Peyer's patch (tissue), 4 donors: ENCODE measurements around the gene C5orf52. TPM values are rescaled to one million over a fixed set of nuclear protein-coding genes. Genes with fewer than 3 reads are reported as not detected.
"Not testable (repeated sequence)": the region's sequence is repeated elsewhere in the genome, so short reads cannot be mapped to it uniquely, and the experiment has no call there.

Source experiments
- DNase-seq, 3 donors: peaks; one replicate each; pipeline ENCODE4 v3.0.0-alpha.2; 2017 to 2019
- H3K27ac ChIP-seq, 4 donors: fragments of 200-600 bp; sonication (generic); one replicate each; pipeline ENCODE4 v1.5.1; 2016 to 2019
- H3K27me3 ChIP-seq, 2 donors: fragments of 200-600 bp; sonication (generic); one replicate each; pipeline ENCODE4 v1.5.1; 2019
- H3K36me3 ChIP-seq, 3 donors: fragments of 200-600 bp; sonication (generic); one replicate each; pipeline ENCODE4 v1.5.1; 2016 to 2019
- H3K4me1 ChIP-seq, 4 donors: fragments of 200-600 bp; sonication (generic); one replicate each; pipeline ENCODE4 v1.5.1; 2016 to 2019
- H3K4me3 ChIP-seq, 4 donors: fragments of 200-600 bp; sonication (generic); 1 replicate in 3 of 4; 2 replicates in 1 of 4; pipeline ENCODE4 v1.5.1; 2016 to 2019; ENCODE audit warnings: mild to moderate bottlenecking in 1 of 4
- H3K9me3 ChIP-seq, 4 donors: fragments of 200-600 bp; sonication (generic); one replicate each; pipeline ENCODE4 v1.5.1; 2016 to 2019; ENCODE audit warnings: mild to moderate bottlenecking in 1 of 4
- total RNA-seq, 4 donors: library from RNA; depleted of rRNA; stranded (reverse); fragments of >200 nt; gene quantifications; one replicate each; pipeline ENCODE4 v1.1.0, GENCODE V29; 2016
- TF ChIP-seq, protein P1 (sequence below), 6 experiments: fragments of 450-650 bp in 4 of 6; fragments of 200-600 bp in 2 of 6; sonication (generic) in 1 of 6; IDR thresholded peaks; one replicate each; pipeline ENCODE4 v1.5.1; 2017 to 2019; ENCODE audit warnings: antibody characterized with exemption in 6 of 6, mild to moderate bottlenecking in 3 of 6, moderate library complexity in 1 of 6

The C5orf52 gene
- total RNA-seq, 4 donors from 2014 or later = 1.7 TPM; not detected in 3

DNA sequence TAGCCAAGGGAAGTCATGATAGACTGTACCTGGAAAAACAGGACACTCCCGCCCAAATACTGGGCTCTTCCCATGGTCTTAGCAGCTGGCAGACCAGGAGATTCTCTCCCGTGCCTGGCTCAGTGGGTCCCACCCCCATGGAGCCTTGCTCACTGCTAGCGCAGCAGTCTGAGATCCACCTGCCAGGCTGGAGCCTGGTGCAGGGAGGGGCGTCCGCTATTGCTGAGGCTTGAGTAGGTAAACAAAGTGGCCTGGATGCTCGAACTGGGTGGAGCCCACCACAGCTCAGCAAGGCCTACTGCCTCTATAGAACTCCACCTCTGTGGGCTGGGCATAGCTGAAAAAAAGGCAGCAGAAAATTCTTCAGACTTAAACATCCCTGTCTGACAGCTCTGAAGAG lies 49.8 kb downstream of the C5orf52 start:
- no peaks in the 10 kb centered on the region for H3K9me3 ChIP-seq
- no peaks in the 10 kb centered on the region for H3K36me3 ChIP-seq
- H3K4me1 ChIP-seq = no peaks in the 10 kb centered on the region
- no peak for DNase-seq
- no peak overlapping the region for H3K27ac ChIP-seq
- TF ChIP-seq, protein P1, sequence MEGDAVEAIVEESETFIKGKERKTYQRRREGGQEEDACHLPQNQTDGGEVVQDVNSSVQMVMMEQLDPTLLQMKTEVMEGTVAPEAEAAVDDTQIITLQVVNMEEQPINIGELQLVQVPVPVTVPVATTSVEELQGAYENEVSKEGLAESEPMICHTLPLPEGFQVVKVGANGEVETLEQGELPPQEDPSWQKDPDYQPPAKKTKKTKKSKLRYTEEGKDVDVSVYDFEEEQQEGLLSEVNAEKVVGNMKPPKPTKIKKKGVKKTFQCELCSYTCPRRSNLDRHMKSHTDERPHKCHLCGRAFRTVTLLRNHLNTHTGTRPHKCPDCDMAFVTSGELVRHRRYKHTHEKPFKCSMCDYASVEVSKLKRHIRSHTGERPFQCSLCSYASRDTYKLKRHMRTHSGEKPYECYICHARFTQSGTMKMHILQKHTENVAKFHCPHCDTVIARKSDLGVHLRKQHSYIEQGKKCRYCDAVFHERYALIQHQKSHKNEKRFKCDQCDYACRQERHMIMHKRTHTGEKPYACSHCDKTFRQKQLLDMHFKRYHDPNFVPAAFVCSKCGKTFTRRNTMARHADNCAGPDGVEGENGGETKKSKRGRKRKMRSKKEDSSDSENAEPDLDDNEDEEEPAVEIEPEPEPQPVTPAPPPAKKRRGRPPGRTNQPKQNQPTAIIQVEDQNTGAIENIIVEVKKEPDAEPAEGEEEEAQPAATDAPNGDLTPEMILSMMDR (IDR thresholded peaks at IDR 0.05) = no peak
- no peaks in the 10 kb centered on the region for H3K27me3 ChIP-seq
- H3K4me3 ChIP-seq = no peak overlapping the region

DNA sequence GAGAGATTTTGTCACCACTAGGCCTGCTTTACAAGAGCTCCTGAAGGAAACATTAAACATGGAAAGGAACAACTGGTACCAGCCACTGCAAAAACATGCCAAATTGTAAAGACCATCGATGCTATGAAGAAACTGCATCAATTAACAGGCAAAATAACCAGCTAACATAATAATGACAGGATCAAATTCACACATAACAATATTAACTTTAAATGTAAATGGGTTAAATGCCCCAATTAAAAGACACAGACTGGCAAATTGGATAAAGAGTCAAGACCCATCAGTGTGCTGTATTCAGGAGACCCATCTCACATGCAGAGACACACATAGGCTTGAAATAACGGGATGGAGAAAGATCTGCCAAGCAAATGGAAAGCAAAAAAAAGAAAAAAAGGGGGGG lies 51.6 kb downstream of the C5orf52 start:
- not testable (repeated sequence) for H3K4me1 ChIP-seq, DNase-seq, H3K4me3 ChIP-seq, H3K36me3 ChIP-seq, H3K27me3 ChIP-seq, H3K27ac ChIP-seq, H3K9me3 ChIP-seq

DNA sequence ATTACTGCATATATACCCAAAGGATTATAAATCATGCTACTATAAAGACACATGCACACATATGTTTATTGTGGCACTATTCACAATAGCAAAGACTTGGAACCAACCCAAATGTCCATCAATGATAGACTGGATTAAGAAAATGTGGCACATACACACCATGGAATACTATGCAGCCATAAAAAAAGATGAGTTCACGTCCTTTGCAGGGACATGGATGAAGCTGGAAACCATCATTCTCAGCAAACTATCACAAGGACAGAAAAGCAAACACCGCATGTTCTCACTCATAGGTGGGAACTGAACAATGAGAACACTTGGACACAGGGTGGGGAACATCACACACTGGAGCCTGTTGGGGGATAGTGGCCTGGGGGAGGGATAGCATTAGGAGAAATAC lies 55.3 kb downstream of the C5orf52 start:
- not testable (repeated sequence) for H3K27ac ChIP-seq, H3K4me3 ChIP-seq, H3K9me3 ChIP-seq, H3K27me3 ChIP-seq, H3K4me1 ChIP-seq, DNase-seq, H3K36me3 ChIP-seq

DNA sequence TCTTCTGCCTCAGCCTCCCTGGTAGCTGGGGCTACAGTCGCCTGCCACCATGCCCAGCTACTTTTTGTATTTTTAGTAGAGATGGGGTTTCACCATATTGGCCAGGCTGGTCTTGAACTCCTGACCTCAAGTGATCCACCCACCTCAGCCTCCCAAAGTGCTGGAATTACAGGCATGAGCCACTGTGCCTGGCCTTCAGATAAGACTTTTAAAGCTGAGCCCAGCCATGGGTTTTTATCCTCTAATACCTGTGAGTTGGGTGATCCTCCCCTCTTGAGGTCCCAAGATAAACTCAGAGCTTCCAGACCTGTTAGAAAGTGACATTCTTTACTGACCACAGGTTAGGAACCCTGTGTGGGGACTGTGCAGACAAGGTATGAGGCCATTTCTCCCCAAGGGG lies 56.5 kb downstream of the C5orf52 start:
- not testable (repeated sequence) for H3K9me3 ChIP-seq, H3K36me3 ChIP-seq, H3K4me1 ChIP-seq, H3K4me3 ChIP-seq, DNase-seq, H3K27me3 ChIP-seq, H3K27ac ChIP-seq

Other genes starting within 250 kb of the C5orf52 start
- not detected for gene NIPAL4, start 211.3 kb upstream of the C5orf52 start, total RNA-seq
- 10 to 100 TPM in 1 of 4 donors, 1 to 10 TPM in 3; 1.1 to 47.9 (median 5.4) TPM for gene ADAM19, start 95.8 kb upstream of the C5orf52 start, total RNA-seq
- gene SOX30, start 19.1 kb upstream of the C5orf52 start, total RNA-seq = 1 to 10 TPM in 1 of 4 donors, under 1 TPM in 1, not detected in 2; 0.66 to 1.8 TPM
- gene THG1L, start 59.9 kb downstream of the C5orf52 start, total RNA-seq = 10 to 100 TPM in 2 of 4 donors, 1 to 10 TPM in 2; 4.0 to 29.7 (median 8.9) TPM
- gene LSM11, start 72.2 kb downstream of the C5orf52 start, total RNA-seq = 1 to 10 TPM; 3.3 to 3.8 (median 3.6) TPM
- 100 to 1,000 TPM; 115 to 177 (median 133) TPM for gene CLINT1, start 187.6 kb downstream of the C5orf52 start, total RNA-seq